Osteoblast (primary cell): ENCODE measurements around the gene OBSL1. TPM values are rescaled to one million over a fixed set of nuclear protein-coding genes. Genes with fewer than 3 reads are reported as not detected.

Experiments used
- DNase-seq: peaks from one replicate; pipeline ENCODE4 v3.0.0; 2011; ENCODE audit warnings: low spot score, mixed read lengths; ENCODE audit not compliant: insufficient read length; ENCODE audit errors: missing footprints
- H2AFZ ChIP-seq: 2 replicates; pipeline ENCODE4 v1.6.0; 2011; ENCODE audit warnings: mild to moderate bottlenecking, low read length
- H3K27ac ChIP-seq: 2 replicates; pipeline ENCODE4 v1.5.1; 2011; ENCODE audit warnings: mild to moderate bottlenecking, low read depth, low read length, moderate library complexity
- H3K27me3 ChIP-seq: 2 replicates; pipeline ENCODE4 v1.6.0; 2012; ENCODE audit warnings: mild to moderate bottlenecking, control low read depth, inconsistent platforms, low read length, moderate library complexity; ENCODE audit not compliant: insufficient read depth
- H3K36me3 ChIP-seq: 2 replicates; pipeline ENCODE4 v1.5.1; 2011; ENCODE audit warnings: mild to moderate bottlenecking, low read length, control low read depth, moderate library complexity; ENCODE audit not compliant: insufficient read depth
- H3K4me1 ChIP-seq: 2 replicates; pipeline ENCODE4 v1.5.1; 2011; ENCODE audit warnings: mild to moderate bottlenecking, low read length, control low read depth, moderate library complexity; ENCODE audit not compliant: insufficient read depth
- H3K4me2 ChIP-seq: 2 replicates; pipeline ENCODE4 v1.6.0; 2011; ENCODE audit warnings: mild to moderate bottlenecking, low read length; ENCODE audit not compliant: insufficient read depth
- H3K4me3 ChIP-seq: fragments of 200-600 bp; sonication (generic); 3 replicates; pipeline ENCODE4 v1.5.1; 2012; ENCODE audit warnings: mild to moderate bottlenecking, low read length, inconsistent platforms; ENCODE audit not compliant: insufficient read depth
- H3K79me2 ChIP-seq: 2 replicates; pipeline ENCODE4 v1.6.0; 2012; ENCODE audit warnings: mild to moderate bottlenecking, low read length, control low read depth, inconsistent platforms; ENCODE audit not compliant: insufficient read depth
- H3K9me3 ChIP-seq: 2 replicates; pipeline ENCODE4 v1.5.1; 2011; ENCODE audit warnings: low read depth, low read length, control low read depth
- H4K20me1 ChIP-seq: 2 replicates; pipeline ENCODE4 v1.6.0; 2012; ENCODE audit warnings: mild to moderate bottlenecking, low read length, control low read depth; ENCODE audit not compliant: insufficient read depth
- total RNA-seq: library from RNA; depleted of rRNA; stranded (reverse); fragments of >200 nt; gene quantifications from 2 replicates; pipeline ENCODE4 v1.2.3, GENCODE V29; 2012
- TF ChIP-seq, protein P1 (sequence below): IDR thresholded peaks from 2 replicates; pipeline ENCODE4 v1.5.1; 2011; ENCODE audit warnings: mild to moderate bottlenecking, low read depth, low read length, moderate library complexity; ENCODE audit errors: extremely low read depth

The OBSL1 gene
- total RNA-seq, 1 donor = 65.9 TPM

DNA sequence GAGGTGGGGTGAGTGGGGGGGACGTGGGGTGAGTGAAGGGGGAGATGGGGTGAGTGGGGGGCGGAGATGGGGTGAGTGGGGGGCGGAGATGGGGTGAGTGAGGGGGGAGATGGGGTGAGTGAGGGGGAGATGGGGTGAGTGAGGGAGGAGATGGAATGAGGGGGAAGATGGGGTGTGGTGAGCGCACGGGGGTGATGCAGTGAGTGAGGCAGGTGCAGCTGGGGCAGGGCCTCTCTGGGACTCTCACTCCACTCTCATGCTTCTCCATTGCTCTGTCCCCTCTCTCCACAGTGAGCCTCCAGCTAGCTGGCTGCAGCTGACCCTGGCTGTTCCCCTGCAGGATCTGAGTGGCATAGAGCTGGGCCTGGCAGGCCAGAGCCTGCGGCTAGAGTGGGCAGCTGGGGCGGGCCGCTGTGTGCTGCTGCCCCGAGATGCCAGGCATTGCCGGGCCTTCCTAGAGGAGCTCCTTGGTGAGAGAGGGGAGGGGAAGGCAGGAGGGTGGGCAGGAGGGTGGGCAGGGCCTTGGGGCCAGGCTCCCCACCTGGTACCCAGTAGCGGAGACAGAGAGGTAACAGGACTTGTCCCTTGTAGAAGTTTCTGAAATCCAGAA is 42.2 kb upstream of the OBSL1 start:
- Histone ChIP-seq H3K27ac (no peak overlapping the region), H3K36me3 (peaks cover 9% of the 10 kb centered on the region), H3K9me3 (no peaks in the 10 kb centered on the region), H3K79me2 (no peaks in the 10 kb centered on the region), H2AFZ (no peak overlapping the region), H3K4me3 (no peak overlapping the region), H4K20me1 (no peaks in the 10 kb centered on the region), H3K4me1 (no peaks in the 10 kb centered on the region), H3K27me3 (no peaks in the 10 kb centered on the region), H3K4me2 (no peak overlapping the region)
- TF ChIP-seq, protein P1, sequence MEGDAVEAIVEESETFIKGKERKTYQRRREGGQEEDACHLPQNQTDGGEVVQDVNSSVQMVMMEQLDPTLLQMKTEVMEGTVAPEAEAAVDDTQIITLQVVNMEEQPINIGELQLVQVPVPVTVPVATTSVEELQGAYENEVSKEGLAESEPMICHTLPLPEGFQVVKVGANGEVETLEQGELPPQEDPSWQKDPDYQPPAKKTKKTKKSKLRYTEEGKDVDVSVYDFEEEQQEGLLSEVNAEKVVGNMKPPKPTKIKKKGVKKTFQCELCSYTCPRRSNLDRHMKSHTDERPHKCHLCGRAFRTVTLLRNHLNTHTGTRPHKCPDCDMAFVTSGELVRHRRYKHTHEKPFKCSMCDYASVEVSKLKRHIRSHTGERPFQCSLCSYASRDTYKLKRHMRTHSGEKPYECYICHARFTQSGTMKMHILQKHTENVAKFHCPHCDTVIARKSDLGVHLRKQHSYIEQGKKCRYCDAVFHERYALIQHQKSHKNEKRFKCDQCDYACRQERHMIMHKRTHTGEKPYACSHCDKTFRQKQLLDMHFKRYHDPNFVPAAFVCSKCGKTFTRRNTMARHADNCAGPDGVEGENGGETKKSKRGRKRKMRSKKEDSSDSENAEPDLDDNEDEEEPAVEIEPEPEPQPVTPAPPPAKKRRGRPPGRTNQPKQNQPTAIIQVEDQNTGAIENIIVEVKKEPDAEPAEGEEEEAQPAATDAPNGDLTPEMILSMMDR = no peak
- DNase-seq = peak; percentile 29

DNA sequence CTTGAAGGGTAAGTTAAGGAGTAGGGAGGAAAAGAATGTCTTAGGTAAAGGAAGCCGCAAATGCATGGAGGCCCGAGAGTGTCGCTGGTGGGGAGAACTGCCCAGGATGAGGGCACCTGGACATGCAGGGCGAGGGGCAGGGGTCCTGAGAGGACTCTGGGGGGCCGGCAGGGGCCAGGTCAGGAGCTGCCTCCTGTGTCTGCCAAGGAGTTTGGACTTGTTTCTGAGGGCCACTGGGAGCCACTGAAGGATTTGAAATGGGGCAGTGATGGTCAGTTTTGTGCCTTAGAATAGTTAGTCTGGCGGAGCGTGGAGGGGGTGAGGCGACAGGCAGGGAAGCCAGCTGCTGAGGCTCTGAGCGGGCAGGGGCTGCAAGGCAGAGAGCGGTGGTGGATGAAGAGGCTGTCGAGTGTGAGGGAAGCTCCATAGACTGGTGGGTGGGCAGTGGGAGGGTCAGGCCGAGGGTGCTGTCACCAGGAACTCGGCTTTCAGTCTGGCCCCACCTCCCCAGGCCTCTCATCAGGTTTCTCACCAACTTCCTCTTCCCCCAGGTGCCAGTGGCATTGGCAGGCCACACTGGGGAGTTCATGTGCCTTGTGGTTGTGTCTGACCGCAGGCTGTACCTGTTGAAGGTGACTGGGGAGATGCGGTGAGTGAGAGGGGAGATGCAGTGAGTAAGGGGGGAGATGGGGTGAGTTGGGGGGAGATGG is 41.4 kb upstream of the OBSL1 start:
- TF ChIP-seq, protein P1 = no peak
- no peaks in the 10 kb centered on the region for H4K20me1 ChIP-seq
- no peaks in the 10 kb centered on the region for H3K9me3 ChIP-seq
- DNase-seq = peak; percentile 32
- H2AFZ ChIP-seq = no peak overlapping the region
- H3K27me3 ChIP-seq = no peaks in the 10 kb centered on the region
- H3K27ac ChIP-seq = no peak overlapping the region
- H3K4me2 ChIP-seq = no peak overlapping the region
- H3K79me2 ChIP-seq = no peaks in the 10 kb centered on the region
- no peak overlapping the region for H3K4me3 ChIP-seq
- H3K36me3 ChIP-seq = peaks cover 12% of the 10 kb centered on the region
- no peaks in the 10 kb centered on the region for H3K4me1 ChIP-seq

DNA sequence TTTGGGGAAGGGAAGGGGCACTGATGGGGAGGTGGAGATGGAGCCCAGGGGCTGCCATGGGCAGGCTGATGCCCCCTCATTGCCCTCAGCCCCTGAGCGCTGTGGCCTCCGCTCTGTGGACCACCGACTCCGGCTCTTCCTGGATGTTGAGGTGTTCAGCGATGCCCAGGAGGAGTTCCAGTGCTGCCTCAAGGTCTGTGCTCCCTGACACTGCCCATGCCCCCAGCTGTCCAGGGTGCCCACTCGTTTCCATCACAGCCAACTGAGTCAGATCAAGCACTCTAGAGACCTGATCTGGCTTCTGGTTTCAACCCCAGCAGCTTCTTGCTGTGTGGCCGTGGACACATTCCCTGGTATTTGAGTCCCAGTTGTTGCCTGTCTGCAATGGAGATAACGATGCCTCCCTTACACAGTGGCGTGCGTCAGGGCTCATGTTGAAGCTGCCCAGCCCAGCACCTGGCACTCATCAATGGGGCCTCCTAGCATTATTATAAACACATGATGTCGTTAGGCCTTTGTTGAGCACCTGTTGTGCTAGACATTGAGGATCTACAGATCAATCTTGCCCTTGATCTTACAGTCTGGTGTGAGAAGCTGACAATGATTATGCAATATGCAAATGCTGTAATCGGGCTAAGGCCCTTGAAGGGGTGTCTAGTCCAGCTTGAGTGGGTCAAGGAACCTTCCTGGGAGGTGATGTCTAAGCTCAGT is 40.7 kb upstream of the OBSL1 start:
- no peak overlapping the region for H3K4me3 ChIP-seq
- H3K4me2 ChIP-seq = no peak overlapping the region
- TF ChIP-seq, protein P1 = no peak
- DNase-seq = peak; percentile 58
- no peaks in the 10 kb centered on the region for H4K20me1 ChIP-seq
- H3K27ac ChIP-seq = no peak overlapping the region
- H3K27me3 ChIP-seq = no peaks in the 10 kb centered on the region
- H3K9me3 ChIP-seq = no peaks in the 10 kb centered on the region
- H2AFZ ChIP-seq = no peak overlapping the region
- H3K36me3 ChIP-seq = peaks cover 14% of the 10 kb centered on the region
- H3K4me1 ChIP-seq = no peaks in the 10 kb centered on the region
- no peaks in the 10 kb centered on the region for H3K79me2 ChIP-seq

DNA sequence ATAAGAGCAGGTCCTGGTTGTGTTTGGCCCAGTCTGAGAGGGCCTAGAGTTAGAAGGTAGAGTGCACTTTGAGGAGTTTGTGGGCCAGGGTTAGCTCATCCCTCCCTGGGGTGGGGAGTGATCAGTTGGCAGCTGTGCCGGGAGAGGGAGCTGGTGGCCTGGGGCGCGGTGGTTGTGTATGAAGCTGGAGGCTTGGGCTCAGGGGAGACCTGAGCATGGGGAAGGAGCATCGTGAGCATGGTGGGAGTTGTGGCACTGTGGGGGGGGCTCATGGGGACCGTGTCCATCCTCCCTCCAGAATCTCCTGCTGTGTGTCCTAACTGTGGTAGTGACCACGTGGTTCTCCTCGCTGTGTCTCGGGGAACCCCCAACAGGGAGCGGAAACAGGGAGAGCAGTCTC is 40.0 kb upstream of the OBSL1 start:
- H3K27me3 ChIP-seq = no peaks in the 10 kb centered on the region
- no peaks in the 10 kb centered on the region for H3K9me3 ChIP-seq
- peak; percentile 54 for DNase-seq
- H2AFZ ChIP-seq = no peak overlapping the region
- H3K4me3 ChIP-seq = no peak overlapping the region
- H3K4me1 ChIP-seq = no peaks in the 10 kb centered on the region
- TF ChIP-seq, protein P1 = no peak
- no peaks in the 10 kb centered on the region for H3K79me2 ChIP-seq
- no peak overlapping the region for H3K27ac ChIP-seq
- H3K4me2 ChIP-seq = no peak overlapping the region
- H4K20me1 ChIP-seq = no peaks in the 10 kb centered on the region
- H3K36me3 ChIP-seq = peaks cover 14% of the 10 kb centered on the region
